K562 (cell line): ENCODE results near the gene LIMS2. TPM values are rescaled to one million over a fixed set of nuclear protein-coding genes. Genes with fewer than 3 reads are reported as not detected.

Experiments used
- polyA plus RNA-seq, 8 experiments: library from polyadenylated mRNA; depleted of rRNA in 4 of 8; stranded (reverse) in 5 of 8; unstranded in 3 of 8; fragments of >200 nt; fragmentation: Nextera tagmentation in 2 of 8; fragmentation: Illumina TruSeq in 1 of 8; extraction: Ambion mirVana in 2 of 8; extraction: Trizol in 1 of 8; gene quantifications; 2 replicates each; pipeline versions ENCODE4 v1.2.1 to v1.2.3, GENCODE V29; 2011 to 2014; ENCODE audit warnings: inconsistent platforms in 1 of 8, missing spikeins in 1 of 8
- total RNA-seq, 7 experiments: library from RNA; depleted of rRNA in 6 of 7; stranded (reverse); fragments of >200 nt in 6 of 7; fragmentation: Illumina TruSeq in 2 of 7; extraction: Trizol in 2 of 7; gene quantifications; 2 replicates each; pipeline versions ENCODE4 v1.2.1 to v1.2.3, GENCODE V29; 2011 to 2021; ENCODE audit warnings: low replicate concordance in 1 of 7

Gene LIMS2
- total and polyA plus RNA-seq, 9 of the 15 experiments (the other 6 are each of a cell fraction or from before 2014, with no cell fraction given), result 0.04 to 0.22 TPM; not detected in 7

Other genes with a start within 250 kb of the LIMS2 start
- gene IWS1, start 149.0 kb downstream of the LIMS2 start, total RNA-seq (2014; rRNA removed), result 50.5 and 59.7 TPM in 2 replicates
- 65.1 and 72.5 TPM in 2 replicates for gene IWS1, start 149.0 kb downstream of the LIMS2 start, total RNA-seq (2014; rRNA removed; fragmentation: Illumina TruSeq; extraction: Trizol)
- gene IWS1, start 149.0 kb downstream of the LIMS2 start, total RNA-seq (2015; rRNA removed; fragmentation: Illumina TruSeq; extraction: Trizol), result 66.3 and 67.2 TPM in 2 replicates
- gene IWS1, start 149.0 kb downstream of the LIMS2 start, total RNA-seq (2021), result 37.2 and 39.8 TPM in 2 replicates
- 36.6 and 46.6 TPM in 2 replicates for gene IWS1, start 149.0 kb downstream of the LIMS2 start, polyA plus RNA-seq (2011; rRNA removed)
- gene IWS1, start 149.0 kb downstream of the LIMS2 start, polyA plus RNA-seq (2014; fragmentation: Illumina TruSeq; extraction: Trizol), result 49.4 and 61.2 TPM in 2 replicates
- 10 to 100 TPM; 20.8 to 21.5 TPM for gene IWS1, start 149.0 kb downstream of the LIMS2 start, polyA plus RNA-seq (2014; fragmentation: Nextera tagmentation; extraction: Ambion mirVana)
- 42.9 and 43.1 TPM in 2 replicates for gene IWS1, start 149.0 kb downstream of the LIMS2 start, polyA plus RNA-seq (2014; rRNA removed)
- gene MYO7B, start 139.8 kb downstream of the LIMS2 start, total RNA-seq (2014; rRNA removed), result not detected in 2 replicates
- not detected in 2 replicates for gene MYO7B, start 139.8 kb downstream of the LIMS2 start, total RNA-seq (2014; rRNA removed; fragmentation: Illumina TruSeq; extraction: Trizol)
- gene MYO7B, start 139.8 kb downstream of the LIMS2 start, total RNA-seq (2015; rRNA removed; fragmentation: Illumina TruSeq; extraction: Trizol), result not detected in 2 replicates
- gene MYO7B, start 139.8 kb downstream of the LIMS2 start, total RNA-seq (2021), result not detected in 2 replicates
- gene MYO7B, start 139.8 kb downstream of the LIMS2 start, polyA plus RNA-seq (2011; rRNA removed), result 0.08 TPM in 1 of 2 replicates, not detected in the other
- not detected in 2 replicates for gene MYO7B, start 139.8 kb downstream of the LIMS2 start, polyA plus RNA-seq (2014; fragmentation: Illumina TruSeq; extraction: Trizol)
- not detected for gene MYO7B, start 139.8 kb downstream of the LIMS2 start, polyA plus RNA-seq (2014; fragmentation: Nextera tagmentation; extraction: Ambion mirVana)
- not detected in 2 replicates for gene MYO7B, start 139.8 kb downstream of the LIMS2 start, polyA plus RNA-seq (2014; rRNA removed)
- gene GPR17, start 29.4 kb downstream of the LIMS2 start, total RNA-seq (2014; rRNA removed), result not detected in 2 replicates
- gene GPR17, start 29.4 kb downstream of the LIMS2 start, total RNA-seq (2014; rRNA removed; fragmentation: Illumina TruSeq; extraction: Trizol), result not detected in 2 replicates
- gene GPR17, start 29.4 kb downstream of the LIMS2 start, total RNA-seq (2015; rRNA removed; fragmentation: Illumina TruSeq; extraction: Trizol), result not detected in 2 replicates
- gene GPR17, start 29.4 kb downstream of the LIMS2 start, total RNA-seq (2021), result not detected in 2 replicates
- gene GPR17, start 29.4 kb downstream of the LIMS2 start, polyA plus RNA-seq (2011; rRNA removed), result not detected in 2 replicates
- gene GPR17, start 29.4 kb downstream of the LIMS2 start, polyA plus RNA-seq (2014; fragmentation: Illumina TruSeq; extraction: Trizol), result not detected in 2 replicates
- gene GPR17, start 29.4 kb downstream of the LIMS2 start, polyA plus RNA-seq (2014; fragmentation: Nextera tagmentation; extraction: Ambion mirVana), result not detected
- not detected in 2 replicates for gene GPR17, start 29.4 kb downstream of the LIMS2 start, polyA plus RNA-seq (2014; rRNA removed)
- 8.9 and 12.1 TPM in 2 replicates for gene SFT2D3, start 26.0 kb upstream of the LIMS2 start, total RNA-seq (2014; rRNA removed)
- gene SFT2D3, start 26.0 kb upstream of the LIMS2 start, total RNA-seq (2014; rRNA removed; fragmentation: Illumina TruSeq; extraction: Trizol), result 7.7 and 9.1 TPM in 2 replicates
- 6.3 and 7.5 TPM in 2 replicates for gene SFT2D3, start 26.0 kb upstream of the LIMS2 start, total RNA-seq (2015; rRNA removed; fragmentation: Illumina TruSeq; extraction: Trizol)
- 8.8 and 9.9 TPM in 2 replicates for gene SFT2D3, start 26.0 kb upstream of the LIMS2 start, total RNA-seq (2021)
- gene SFT2D3, start 26.0 kb upstream of the LIMS2 start, polyA plus RNA-seq (2011; rRNA removed), result 9.1 and 9.2 TPM in 2 replicates
- gene SFT2D3, start 26.0 kb upstream of the LIMS2 start, polyA plus RNA-seq (2014; fragmentation: Illumina TruSeq; extraction: Trizol), result 7.7 and 8.9 TPM in 2 replicates
- not detected for gene SFT2D3, start 26.0 kb upstream of the LIMS2 start, polyA plus RNA-seq (2014; fragmentation: Nextera tagmentation; extraction: Ambion mirVana)
- gene SFT2D3, start 26.0 kb upstream of the LIMS2 start, polyA plus RNA-seq (2014; rRNA removed), result 9.6 and 11.6 TPM in 2 replicates
- gene WDR33, start 135.6 kb upstream of the LIMS2 start, total RNA-seq (2014; rRNA removed), result 24.2 and 29.2 TPM in 2 replicates
- 39.5 and 46.3 TPM in 2 replicates for gene WDR33, start 135.6 kb upstream of the LIMS2 start, total RNA-seq (2014; rRNA removed; fragmentation: Illumina TruSeq; extraction: Trizol)
- 34.3 and 36.9 TPM in 2 replicates for gene WDR33, start 135.6 kb upstream of the LIMS2 start, total RNA-seq (2015; rRNA removed; fragmentation: Illumina TruSeq; extraction: Trizol)
- 57.4 and 57.8 TPM in 2 replicates for gene WDR33, start 135.6 kb upstream of the LIMS2 start, total RNA-seq (2021)
- gene WDR33, start 135.6 kb upstream of the LIMS2 start, polyA plus RNA-seq (2011; rRNA removed), result 53.6 and 56.8 TPM in 2 replicates
- gene WDR33, start 135.6 kb upstream of the LIMS2 start, polyA plus RNA-seq (2014; fragmentation: Illumina TruSeq; extraction: Trizol), result 31.1 and 36.2 TPM in 2 replicates
- gene WDR33, start 135.6 kb upstream of the LIMS2 start, polyA plus RNA-seq (2014; fragmentation: Nextera tagmentation; extraction: Ambion mirVana), result 10 to 100 TPM; 38.4 to 43.5 TPM
- gene WDR33, start 135.6 kb upstream of the LIMS2 start, polyA plus RNA-seq (2014; rRNA removed), result 25.0 and 26.7 TPM in 2 replicates
- gene POLR2D, start 182.6 kb upstream of the LIMS2 start, total RNA-seq (2014; rRNA removed), result 30.7 and 42.8 TPM in 2 replicates
- gene POLR2D, start 182.6 kb upstream of the LIMS2 start, total RNA-seq (2014; rRNA removed; fragmentation: Illumina TruSeq; extraction: Trizol), result 62.1 and 77.0 TPM in 2 replicates
- gene POLR2D, start 182.6 kb upstream of the LIMS2 start, total RNA-seq (2015; rRNA removed; fragmentation: Illumina TruSeq; extraction: Trizol), result 46.0 and 49.0 TPM in 2 replicates
- 83.6 and 91.0 TPM in 2 replicates for gene POLR2D, start 182.6 kb upstream of the LIMS2 start, total RNA-seq (2021)
- 37.5 and 67.8 TPM in 2 replicates for gene POLR2D, start 182.6 kb upstream of the LIMS2 start, polyA plus RNA-seq (2011; rRNA removed)
- gene POLR2D, start 182.6 kb upstream of the LIMS2 start, polyA plus RNA-seq (2014; fragmentation: Illumina TruSeq; extraction: Trizol), result 96.3 and 108 TPM in 2 replicates
- gene POLR2D, start 182.6 kb upstream of the LIMS2 start, polyA plus RNA-seq (2014; fragmentation: Nextera tagmentation; extraction: Ambion mirVana), result 10 to 100 TPM; 47.6 to 49.2 TPM
- 44.5 and 51.4 TPM in 2 replicates for gene POLR2D, start 182.6 kb upstream of the LIMS2 start, polyA plus RNA-seq (2014; rRNA removed)
- 6.5 and 7.3 TPM in 2 replicates for gene AMMECR1L, start 210.4 kb upstream of the LIMS2 start, total RNA-seq (2014; rRNA removed)
- 13.8 and 14.3 TPM in 2 replicates for gene AMMECR1L, start 210.4 kb upstream of the LIMS2 start, total RNA-seq (2014; rRNA removed; fragmentation: Illumina TruSeq; extraction: Trizol)
- gene AMMECR1L, start 210.4 kb upstream of the LIMS2 start, total RNA-seq (2015; rRNA removed; fragmentation: Illumina TruSeq; extraction: Trizol), result 11.2 and 11.5 TPM in 2 replicates
- gene AMMECR1L, start 210.4 kb upstream of the LIMS2 start, total RNA-seq (2021), result 12.6 and 13.4 TPM in 2 replicates
- 7.7 and 9.1 TPM in 2 replicates for gene AMMECR1L, start 210.4 kb upstream of the LIMS2 start, polyA plus RNA-seq (2011; rRNA removed)
- 15.3 and 15.5 TPM in 2 replicates for gene AMMECR1L, start 210.4 kb upstream of the LIMS2 start, polyA plus RNA-seq (2014; fragmentation: Illumina TruSeq; extraction: Trizol)
- gene AMMECR1L, start 210.4 kb upstream of the LIMS2 start, polyA plus RNA-seq (2014; fragmentation: Nextera tagmentation; extraction: Ambion mirVana), result 1 to 10 TPM; 3.7 to 4.7 TPM
- 7.7 and 8.6 TPM in 2 replicates for gene AMMECR1L, start 210.4 kb upstream of the LIMS2 start, polyA plus RNA-seq (2014; rRNA removed)